HepG2 (cell line): ENCODE data around the gene KCNQ1OT1. TPM values are rescaled to one million over a fixed set of nuclear protein-coding genes. Genes with fewer than 3 reads are reported as not detected.

Experiments used
- HMGXB4 ChIP-seq, 2 experiments: sonication (generic) in 1 of 2; formaldehyde crosslinking in 1 of 2; IDR thresholded peaks; 2 replicates each; pipeline versions ENCODE4 v1.4.0 to v1.6.1; 2018 to 2020; ENCODE audit warnings: missing genetic modification reagents in 2 of 2, borderline replicate concordance in 1 of 2, low read depth in 1 of 2, mild to moderate bottlenecking in 1 of 2, missing biosample characterization in 1 of 2
- HOXA7 ChIP-seq: sonication (generic); formaldehyde crosslinking; IDR thresholded peaks from 2 replicates; pipeline ENCODE4 v1.8.1; 2022; ENCODE audit warnings: mild to moderate bottlenecking, missing genetic modification reagents, moderate library complexity
- MAFF ChIP-seq: IDR thresholded peaks from 2 replicates; pipeline ENCODE4 v1.6.1; 2011; ENCODE audit warnings: low read depth, low read length, improper control_type of control experiment
- MAFK ChIP-seq, 2 experiments: IDR thresholded peaks in 1 of 2; conservative IDR thresholded peaks in 1 of 2; 2 replicates each; pipeline ENCODE4 v1.6.1; 2011; ENCODE audit warnings: improper control_type of control experiment in 2 of 2, low read length in 2 of 2
- MEF2D ChIP-seq: sonication (generic); formaldehyde crosslinking; IDR thresholded peaks from 2 replicates; pipeline ENCODE4 v1.5.1; 2020; ENCODE audit warnings: mild to moderate bottlenecking, missing genetic modification reagents
- NFRKB ChIP-seq: fragments of 450-650 bp; IDR thresholded peaks from 2 replicates; pipeline ENCODE4 v1.6.1; 2017
- ONECUT2 ChIP-seq: sonication (generic); formaldehyde crosslinking; IDR thresholded peaks from 2 replicates; pipeline ENCODE4 v1.4.0; 2020; ENCODE audit warnings: missing genetic modification reagents
- POGZ ChIP-seq: sonication (generic); formaldehyde crosslinking; IDR thresholded peaks from 2 replicates; pipeline ENCODE4 v1.4.0; 2020; ENCODE audit warnings: mild to moderate bottlenecking, missing genetic modification reagents
- POLR2AphosphoS2 ChIP-seq: IDR thresholded peaks from 2 replicates; pipeline ENCODE4 v1.6.1; 2011; ENCODE audit warnings: low read depth, low read length, improper control_type of control experiment
- POLR2G ChIP-seq: fragments of 200-400 bp; formaldehyde crosslinking; IDR thresholded peaks from 2 replicates; pipeline ENCODE4 v1.6.1; 2018; ENCODE audit warnings: mild to moderate bottlenecking, low read depth, low read length, moderate library complexity
- SRSF4 ChIP-seq: fragments of 200-400 bp; formaldehyde crosslinking; IDR thresholded peaks from one replicate; pipeline ENCODE4 v1.6.1; 2018; ENCODE audit warnings: mild to moderate bottlenecking, low read depth, low read length, moderate library complexity; ENCODE audit not compliant: poor library complexity, severe bottlenecking
- THAP11 ChIP-seq: IDR thresholded peaks from 2 replicates; pipeline ENCODE4 v1.6.1; 2016; ENCODE audit warnings: missing biosample characterization, missing genetic modification reagents
- YEATS2 ChIP-seq: sonication (generic); formaldehyde crosslinking; IDR thresholded peaks from 2 replicates; pipeline ENCODE4 v1.4.0; 2020; ENCODE audit warnings: missing genetic modification reagents, borderline replicate concordance
- ZMAT3 ChIP-seq: sonication (generic); formaldehyde crosslinking; conservative IDR thresholded peaks from 2 replicates; pipeline ENCODE4 v1.7.0; 2021; ENCODE audit warnings: missing genetic modification reagents
- ZNF367 ChIP-seq: sonication (generic); formaldehyde crosslinking; IDR thresholded peaks from 2 replicates; pipeline ENCODE4 v1.4.0; 2020; ENCODE audit warnings: missing genetic modification reagents, borderline replicate concordance
- ZNF556 ChIP-seq: sonication (generic); formaldehyde crosslinking; IDR thresholded peaks from 2 replicates; pipeline ENCODE4 v1.4.0; 2020; ENCODE audit warnings: mild to moderate bottlenecking, missing genetic modification reagents, borderline replicate concordance
- ZNF746 ChIP-seq: sonication (generic); formaldehyde crosslinking; IDR thresholded peaks from 2 replicates; pipeline ENCODE4 v1.8.0; 2022; ENCODE audit warnings: mild to moderate bottlenecking, missing genetic modification reagents
- ZNF777 ChIP-seq: sonication (generic); formaldehyde crosslinking; IDR thresholded peaks from 2 replicates; pipeline ENCODE4 v1.4.0; 2020; ENCODE audit warnings: missing genetic modification reagents
- ZSCAN30 ChIP-seq: sonication (generic); formaldehyde crosslinking; IDR thresholded peaks from 2 replicates; pipeline ENCODE4 v1.5.0; 2020; ENCODE audit warnings: mild to moderate bottlenecking, missing genetic modification reagents
- ZZZ3 ChIP-seq: sonication (generic); formaldehyde crosslinking; IDR thresholded peaks from 2 replicates; pipeline ENCODE4 v1.4.0; 2020; ENCODE audit warnings: missing genetic modification reagents, mild to moderate bottlenecking, borderline replicate concordance
- polyA plus RNA-seq, 8 experiments: library from polyadenylated mRNA; depleted of rRNA in 3 of 8; stranded (reverse) in 7 of 8; unstranded in 1 of 8; fragments of >200 nt; fragmentation: Illumina TruSeq in 4 of 8; extraction: Trizol in 4 of 8; gene quantifications; 2 replicates each; pipeline versions ENCODE4 v1.2.1 to v1.2.3, GENCODE V29; 2011 to 2016; ENCODE audit warnings: low read depth in 4 of 8, missing spikeins in 1 of 8, mixed read lengths in 1 of 8; ENCODE audit not compliant: insufficient read depth in 1 of 8
- total RNA-seq, 5 experiments: library from RNA; depleted of rRNA; stranded (reverse); fragments of >200 nt; fragmentation: Illumina TruSeq; extraction: Trizol; gene quantifications; 2 replicates each; pipeline ENCODE4 v1.2.3, GENCODE V29; 2016; ENCODE audit warnings: low read depth in 1 of 5
- TF ChIP-seq, protein P1 (sequence below): sonication (generic); formaldehyde crosslinking; IDR thresholded peaks from 2 replicates; pipeline ENCODE4 v1.4.0; 2020; ENCODE audit warnings: mild to moderate bottlenecking, missing genetic modification reagents
- TF ChIP-seq, protein P2 (sequence below): sonication (generic); formaldehyde crosslinking; IDR thresholded peaks from 2 replicates; pipeline ENCODE4 v1.5.0; 2020; ENCODE audit warnings: mild to moderate bottlenecking, missing genetic modification reagents
- TF ChIP-seq, protein P3 (sequence below): sonication (generic); formaldehyde crosslinking; IDR thresholded peaks from 2 replicates; pipeline ENCODE4 v1.4.0; 2020; ENCODE audit warnings: mild to moderate bottlenecking, missing genetic modification reagents
- TF ChIP-seq, protein P4 (sequence below): sonication (generic); formaldehyde crosslinking; IDR thresholded peaks from 2 replicates; pipeline ENCODE4 v1.5.0; 2020; ENCODE audit warnings: missing genetic modification reagents

KCNQ1OT1 gene
- total and polyA plus RNA-seq, 2 of the 13 experiments (the other 11 are each of a cell fraction or from before 2014, with no cell fraction given): 1.3 to 18.9 TPM

DNA sequence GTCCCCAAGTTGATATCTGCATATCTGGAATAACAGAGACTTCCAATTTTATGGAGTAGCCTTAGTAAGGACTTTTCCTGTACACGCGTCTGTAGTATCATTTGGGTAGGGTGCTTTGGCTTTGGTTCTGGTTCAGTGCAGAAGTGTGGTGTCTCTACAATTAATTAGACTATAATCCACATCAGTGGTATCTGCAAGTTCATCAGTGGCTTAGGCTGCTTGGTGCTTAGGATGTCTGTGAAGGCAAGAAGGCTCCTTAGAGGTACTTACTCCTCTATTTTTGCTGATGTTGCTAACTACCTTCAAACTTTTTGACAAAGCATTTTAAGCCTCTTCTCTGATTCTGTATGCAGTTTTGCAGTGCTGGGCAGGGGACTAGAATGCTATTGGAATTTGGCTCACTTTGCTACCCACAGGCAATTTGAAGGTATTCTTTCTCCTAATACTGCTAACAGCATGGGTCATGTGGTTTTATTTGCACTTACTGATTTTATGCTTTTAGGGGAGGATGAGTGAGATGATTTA is 49.4 kb downstream of the KCNQ1OT1 start (continued):
- TF ChIP-seq HMGXB4 (CRISPR knock-in tag; IDR thresholded peaks at IDR 0.05; ENCODE audit: borderline replicate concordance in 1 of 2, low read depth in 1 of 2) (no peak), ZNF367 (no peak), POLR2G (peak; percentile 62), YEATS2 (CRISPR knock-in tag) (no peak), MAFK (conservative IDR thresholded peaks at IDR 0.05 in 1 of 2, IDR thresholded peaks at IDR 0.05 in 1 of 2; ENCODE audit: low read length in 2 of 2) (peak; percentile 56 to 70), HOXA7 (no peak), THAP11 (CRISPR knock-in tag) (no peak), ZSCAN30 (no peak), ZZZ3 (CRISPR knock-in tag) (no peak), ZNF556 (CRISPR knock-in tag) (no peak), NFRKB (no peak), ZNF777 (CRISPR knock-in tag) (0 out of 2 replicates have a peak, but pooled peaks have one; percentile 27), POLR2AphosphoS2 (peak; percentile 22; the same call in 1 of the 2 replicates), MEF2D (no peak), ONECUT2 (no peak), ZMAT3 (CRISPR knock-in tag) (no peak), MAFF (peak; percentile 52; the same call in 1 of the 2 replicates), POGZ (CRISPR knock-in tag) (no peak), ZNF746 (no peak), SRSF4 (peak; percentile 90)
- TF ChIP-seq, protein P1, sequence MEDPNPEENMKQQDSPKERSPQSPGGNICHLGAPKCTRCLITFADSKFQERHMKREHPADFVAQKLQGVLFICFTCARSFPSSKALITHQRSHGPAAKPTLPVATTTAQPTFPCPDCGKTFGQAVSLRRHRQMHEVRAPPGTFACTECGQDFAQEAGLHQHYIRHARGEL: no peak
- TF ChIP-seq, protein P2, sequence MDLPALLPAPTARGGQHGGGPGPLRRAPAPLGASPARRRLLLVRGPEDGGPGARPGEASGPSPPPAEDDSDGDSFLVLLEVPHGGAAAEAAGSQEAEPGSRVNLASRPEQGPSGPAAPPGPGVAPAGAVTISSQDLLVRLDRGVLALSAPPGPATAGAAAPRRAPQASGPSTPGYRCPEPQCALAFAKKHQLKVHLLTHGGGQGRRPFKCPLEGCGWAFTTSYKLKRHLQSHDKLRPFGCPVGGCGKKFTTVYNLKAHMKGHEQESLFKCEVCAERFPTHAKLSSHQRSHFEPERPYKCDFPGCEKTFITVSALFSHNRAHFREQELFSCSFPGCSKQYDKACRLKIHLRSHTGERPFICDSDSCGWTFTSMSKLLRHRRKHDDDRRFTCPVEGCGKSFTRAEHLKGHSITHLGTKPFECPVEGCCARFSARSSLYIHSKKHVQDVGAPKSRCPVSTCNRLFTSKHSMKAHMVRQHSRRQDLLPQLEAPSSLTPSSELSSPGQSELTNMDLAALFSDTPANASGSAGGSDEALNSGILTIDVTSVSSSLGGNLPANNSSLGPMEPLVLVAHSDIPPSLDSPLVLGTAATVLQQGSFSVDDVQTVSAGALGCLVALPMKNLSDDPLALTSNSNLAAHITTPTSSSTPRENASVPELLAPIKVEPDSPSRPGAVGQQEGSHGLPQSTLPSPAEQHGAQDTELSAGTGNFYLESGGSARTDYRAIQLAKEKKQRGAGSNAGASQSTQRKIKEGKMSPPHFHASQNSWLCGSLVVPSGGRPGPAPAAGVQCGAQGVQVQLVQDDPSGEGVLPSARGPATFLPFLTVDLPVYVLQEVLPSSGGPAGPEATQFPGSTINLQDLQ (CRISPR knock-in tag): no peak
- TF ChIP-seq, protein P3, sequence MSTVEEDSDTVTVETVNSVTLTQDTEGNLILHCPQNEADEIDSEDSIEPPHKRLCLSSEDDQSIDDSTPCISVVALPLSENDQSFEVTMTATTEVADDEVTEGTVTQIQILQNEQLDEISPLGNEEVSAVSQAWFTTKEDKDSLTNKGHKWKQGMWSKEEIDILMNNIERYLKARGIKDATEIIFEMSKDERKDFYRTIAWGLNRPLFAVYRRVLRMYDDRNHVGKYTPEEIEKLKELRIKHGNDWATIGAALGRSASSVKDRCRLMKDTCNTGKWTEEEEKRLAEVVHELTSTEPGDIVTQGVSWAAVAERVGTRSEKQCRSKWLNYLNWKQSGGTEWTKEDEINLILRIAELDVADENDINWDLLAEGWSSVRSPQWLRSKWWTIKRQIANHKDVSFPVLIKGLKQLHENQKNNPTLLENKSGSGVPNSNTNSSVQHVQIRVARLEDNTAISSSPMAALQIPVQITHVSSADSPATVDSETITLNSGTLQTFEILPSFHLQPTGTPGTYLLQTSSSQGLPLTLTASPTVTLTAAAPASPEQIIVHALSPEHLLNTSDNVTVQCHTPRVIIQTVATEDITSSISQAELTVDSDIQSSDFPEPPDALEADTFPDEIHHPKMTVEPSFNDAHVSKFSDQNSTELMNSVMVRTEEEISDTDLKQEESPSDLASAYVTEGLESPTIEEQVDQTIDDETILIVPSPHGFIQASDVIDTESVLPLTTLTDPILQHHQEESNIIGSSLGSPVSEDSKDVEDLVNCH (CRISPR knock-in tag): no peak
- TF ChIP-seq, protein P4, sequence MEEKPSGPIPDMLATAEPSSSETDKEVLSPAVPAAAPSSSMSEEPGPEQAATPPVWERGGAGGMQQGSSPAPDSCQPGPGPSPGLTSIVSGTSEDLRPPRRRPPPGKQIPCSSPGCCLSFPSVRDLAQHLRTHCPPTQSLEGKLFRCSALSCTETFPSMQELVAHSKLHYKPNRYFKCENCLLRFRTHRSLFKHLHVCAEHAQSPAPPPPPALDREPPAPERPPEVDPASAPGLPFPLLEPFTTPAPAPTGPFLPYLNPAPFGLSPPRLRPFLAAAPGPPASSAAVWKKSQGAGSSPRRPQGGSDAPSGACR (CRISPR knock-in tag): no peak
- TF ChIP-seq, all 625 proteins: peak for 10
